ENCODE measurements around the gene RERE.
"Not testable (repeated sequence)": the region's sequence is repeated elsewhere in the genome, so short reads cannot be mapped to it uniquely, and the experiment has no call there.

The RERE gene

DNA sequence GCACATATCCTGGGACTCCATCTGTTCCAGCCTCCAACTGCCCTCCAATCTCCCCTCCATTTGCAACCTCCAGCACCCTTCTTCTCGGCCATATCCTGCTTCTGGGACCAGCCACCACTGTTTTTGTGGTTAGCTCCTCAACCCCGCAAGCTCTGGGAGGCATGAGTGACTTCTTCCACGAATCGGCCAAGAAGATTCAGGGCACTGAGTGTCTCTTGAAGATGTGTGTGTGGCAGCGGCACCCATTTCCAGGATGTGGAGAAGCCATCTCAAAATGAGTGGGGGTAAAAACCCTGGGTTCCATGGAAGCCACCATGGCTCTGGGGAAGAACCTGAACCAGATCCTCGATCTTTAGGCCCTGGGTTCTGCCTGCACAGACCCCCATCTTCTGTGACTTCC, 304.9 kb downstream of the RERE start:
- DNase-seq (ENCODE audit: low spot score): no peak

DNA sequence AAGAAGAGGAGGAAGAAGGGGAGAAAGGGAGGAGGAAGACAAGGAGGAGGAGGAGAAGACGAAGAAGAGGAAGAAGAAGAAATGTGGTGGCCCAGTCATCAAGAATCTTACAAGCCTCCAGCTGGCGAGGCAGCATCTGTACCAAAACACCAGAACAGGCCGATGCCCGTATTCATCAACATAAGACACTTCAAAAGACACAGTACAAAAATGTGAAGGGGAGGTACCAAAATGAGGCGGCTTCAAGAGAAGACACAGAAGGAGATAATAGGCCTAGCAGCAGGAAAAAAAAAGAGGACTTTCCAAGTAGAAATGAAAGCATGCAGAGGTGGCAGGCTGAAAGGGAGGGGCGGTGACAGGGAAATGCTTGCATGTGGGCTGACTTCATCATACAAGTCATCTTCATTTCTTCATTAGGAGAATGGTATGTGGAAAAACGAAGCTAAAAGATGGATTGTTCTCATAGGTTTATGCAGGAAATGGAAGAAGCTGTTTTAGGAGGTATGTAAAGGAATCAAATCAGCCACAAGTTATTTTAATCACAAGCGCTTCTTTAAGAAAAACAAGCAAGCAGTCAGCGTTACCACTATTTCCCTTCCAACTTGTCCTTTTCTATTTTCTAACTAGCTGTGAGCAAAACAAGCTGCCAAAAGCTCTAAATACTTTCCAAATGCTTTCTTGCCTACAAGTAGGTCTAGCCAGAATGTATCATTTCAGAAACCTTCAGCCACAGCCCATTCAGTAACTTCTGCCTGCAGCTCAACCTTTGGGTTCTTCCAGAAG, 307.2 kb downstream of the RERE start:
- no peak for DNase-seq (ENCODE audit: low spot score)

DNA sequence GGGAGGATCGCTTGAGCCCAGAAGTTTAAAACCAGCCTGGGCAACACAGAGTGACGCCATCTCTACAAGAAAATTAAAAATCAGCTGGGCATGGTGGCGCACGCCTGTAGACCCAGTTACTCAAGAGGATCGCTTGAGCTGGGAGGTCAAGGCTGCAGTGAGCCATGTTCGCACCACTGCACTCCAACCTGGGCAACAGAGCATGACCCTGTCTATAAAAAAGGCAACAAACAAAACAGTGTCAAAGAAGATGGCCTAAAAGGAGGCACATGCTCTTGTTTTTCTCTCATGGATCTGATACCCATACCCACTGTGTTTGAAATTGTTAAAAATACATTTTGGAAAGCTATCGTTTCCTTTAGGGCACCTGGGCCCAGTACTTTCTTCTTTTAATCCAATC, 307.9 kb downstream of the RERE start:
- no peak for DNase-seq (ENCODE audit: low spot score)

DNA sequence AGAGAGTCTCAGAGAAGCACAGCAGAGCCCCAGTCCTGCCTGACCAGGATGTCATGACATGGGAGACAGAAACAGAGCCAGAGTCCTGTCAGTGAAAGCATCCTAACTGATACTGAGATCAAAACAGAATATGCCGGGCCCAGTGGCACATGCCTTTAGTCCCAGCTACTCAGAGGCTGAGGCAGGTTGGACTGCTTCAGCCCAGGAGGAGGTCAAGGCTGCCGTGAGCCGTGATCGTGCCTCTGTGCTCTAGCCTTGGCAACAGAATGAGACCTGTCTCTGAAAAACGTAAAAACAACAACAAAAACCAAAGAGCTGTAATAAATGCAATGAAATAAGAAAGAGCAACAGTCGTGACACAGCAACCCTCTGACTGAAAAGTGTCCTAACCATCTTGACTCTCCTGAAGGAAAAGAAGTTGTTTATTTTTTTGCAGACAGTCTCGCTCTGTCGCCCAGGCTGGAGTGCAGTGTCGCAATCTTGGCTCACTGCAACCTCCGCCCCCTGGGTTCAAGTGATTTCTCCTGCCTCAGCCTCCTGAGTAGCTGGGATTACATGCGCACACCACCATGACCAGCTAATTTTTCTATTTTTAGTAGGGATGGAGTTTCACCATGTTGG, 310.3 kb downstream of the RERE start:
- no peak for DNase-seq (ENCODE audit: low spot score)

DNA sequence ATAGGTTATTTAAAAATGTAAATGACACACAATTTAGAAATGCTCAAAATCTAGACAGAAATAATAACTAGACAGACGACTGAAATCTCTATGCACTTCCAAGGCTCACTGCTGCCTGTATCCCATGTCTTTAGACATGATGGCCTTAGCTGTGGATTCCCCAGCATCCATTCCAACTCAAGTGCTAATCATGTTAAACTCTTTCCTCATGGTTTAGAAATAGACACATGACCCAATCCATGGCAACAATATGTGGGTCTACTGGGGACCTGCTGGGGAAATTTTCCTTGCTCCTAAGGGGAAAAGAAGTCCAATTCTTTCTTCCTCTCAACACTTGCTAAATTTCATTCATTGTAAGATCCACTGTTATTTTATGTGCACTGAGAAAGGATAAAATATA, 311.0 kb downstream of the RERE start:
- DNase-seq (ENCODE audit: low spot score): no peak

DNA sequence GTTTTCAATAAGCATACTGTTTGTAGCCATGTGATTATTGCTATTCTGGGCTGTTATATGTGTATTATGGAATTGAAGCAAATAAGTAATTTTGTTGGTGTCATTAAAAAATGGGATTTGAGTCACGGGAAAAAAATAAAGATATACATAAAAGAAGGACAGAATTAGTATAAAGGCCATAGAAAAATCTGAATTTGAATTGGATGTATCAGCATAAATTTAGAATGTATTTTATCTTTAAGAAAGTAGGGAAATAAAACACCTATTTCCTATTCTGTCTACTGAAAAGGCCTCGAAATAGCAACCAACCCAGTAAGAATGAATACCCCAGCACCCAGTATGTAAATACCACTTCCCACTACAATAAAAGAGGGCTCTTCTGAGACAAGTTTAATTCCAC, 313.6 kb downstream of the RERE start:
- no peak for DNase-seq (ENCODE audit: low spot score)

DNA sequence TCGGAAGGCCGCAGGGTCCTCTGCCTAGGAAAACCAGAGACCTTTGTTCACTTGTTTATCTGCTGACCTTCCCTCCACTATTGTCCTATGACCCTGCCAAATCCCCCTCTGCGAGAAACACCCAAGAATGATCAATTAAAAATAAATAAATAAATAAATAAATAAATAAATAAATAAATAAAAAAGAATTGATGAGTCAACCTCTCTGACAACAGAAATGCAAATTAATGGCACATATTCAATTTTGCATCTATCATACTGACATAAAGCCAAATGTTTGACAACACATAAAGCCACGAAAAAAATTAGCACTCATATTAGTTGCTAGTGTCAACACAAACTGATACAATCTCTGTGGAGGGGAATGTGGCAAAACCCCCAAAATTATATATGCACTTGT, 314.5 kb downstream of the RERE start:
- not testable (repeated sequence) for DNase-seq (ENCODE audit: low spot score)

DNA sequence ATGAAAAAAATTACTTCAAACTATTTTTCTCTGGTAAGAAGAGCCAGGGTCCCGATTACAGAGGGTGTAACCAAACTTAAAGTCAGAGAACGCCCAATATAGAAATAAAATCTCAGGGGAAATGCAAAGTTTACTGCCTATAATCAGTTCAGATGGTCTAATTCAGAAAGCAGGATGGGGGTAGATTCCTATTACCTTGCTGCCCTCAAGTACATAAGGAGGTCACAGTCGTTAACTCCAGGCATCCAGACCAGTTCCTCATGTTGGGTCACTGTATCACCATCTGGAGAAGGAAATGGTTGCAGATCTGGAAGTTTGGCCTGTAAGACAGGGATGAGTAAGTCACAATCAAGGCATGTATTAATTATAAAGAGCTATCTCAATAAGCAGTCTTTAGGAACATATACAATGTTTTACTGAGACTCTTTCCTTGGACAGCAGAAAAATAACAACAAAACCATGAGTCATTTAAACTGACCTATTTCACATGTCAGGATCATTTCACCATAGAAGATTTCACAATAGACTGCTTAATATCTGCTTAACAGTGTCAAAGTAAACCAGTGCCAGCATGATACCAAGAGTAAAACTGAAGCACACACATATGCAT, 320.1 kb downstream of the RERE start:
- no peak for DNase-seq (ENCODE audit: low spot score)

DNA sequence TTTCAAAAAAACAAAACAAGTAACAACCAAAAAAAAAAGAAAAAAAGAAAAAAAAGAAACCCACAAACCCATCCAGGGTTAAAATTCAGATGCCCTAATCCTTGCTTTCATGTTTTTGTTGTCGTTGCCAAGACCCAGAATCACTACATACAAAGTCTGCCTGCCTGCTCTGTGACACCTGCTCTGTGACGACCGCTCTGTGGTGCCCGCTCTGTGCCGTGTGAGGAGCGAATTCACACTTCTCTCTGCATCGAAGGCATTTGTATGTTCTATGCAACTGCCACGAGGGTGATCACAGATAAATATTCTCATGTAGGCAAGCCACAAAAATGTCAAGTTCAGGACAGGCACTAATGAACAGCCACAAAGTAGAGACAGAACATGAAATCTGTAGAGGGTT, 321.0 kb downstream of the RERE start:
- DNase-seq (ENCODE audit: low spot score): no peak

DNA sequence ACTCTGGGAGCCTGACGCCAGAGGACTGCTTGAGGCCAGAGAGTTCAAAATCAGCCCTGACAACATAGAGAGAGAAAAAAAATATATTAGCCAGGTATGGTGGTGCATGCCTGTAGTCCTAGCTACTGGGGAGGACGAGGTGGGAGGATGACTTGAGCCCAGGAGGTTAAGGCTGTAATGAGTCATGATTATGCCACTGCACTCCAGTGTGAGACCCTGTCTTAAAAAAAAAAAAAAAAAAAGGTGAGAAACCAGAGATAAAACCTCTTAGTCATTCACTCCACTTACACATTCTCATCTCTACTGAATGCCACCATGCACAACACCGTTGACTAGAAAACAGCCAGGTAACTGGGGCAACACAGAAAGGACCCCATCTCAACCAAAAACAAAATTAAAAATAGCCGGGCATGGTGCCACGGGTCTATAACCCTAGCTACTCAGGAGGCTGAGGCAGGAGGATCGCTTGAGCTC, 321.5 kb downstream of the RERE start:
- DNase-seq (ENCODE audit: low spot score): no peak

DNA sequence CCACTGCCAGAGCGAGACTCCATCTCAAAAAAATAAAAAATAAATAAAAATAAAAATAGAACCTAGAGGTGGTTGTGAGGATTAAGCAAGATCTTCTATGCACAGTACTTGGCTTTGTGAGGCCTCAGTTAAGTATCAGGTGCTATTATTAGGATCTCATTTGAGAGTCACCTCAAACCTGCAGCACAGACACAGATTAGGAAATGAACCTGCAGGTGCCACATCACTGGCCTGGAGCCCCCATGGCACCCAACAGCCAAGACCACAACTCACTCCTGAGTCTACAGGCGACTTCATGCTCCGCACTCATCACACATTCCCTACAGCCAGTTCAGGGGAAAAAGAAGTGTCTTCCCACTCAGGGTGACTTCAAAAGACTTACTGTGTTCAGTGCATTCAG, 322.8 kb downstream of the RERE start:
- DNase-seq (ENCODE audit: low spot score): no peak

DNA sequence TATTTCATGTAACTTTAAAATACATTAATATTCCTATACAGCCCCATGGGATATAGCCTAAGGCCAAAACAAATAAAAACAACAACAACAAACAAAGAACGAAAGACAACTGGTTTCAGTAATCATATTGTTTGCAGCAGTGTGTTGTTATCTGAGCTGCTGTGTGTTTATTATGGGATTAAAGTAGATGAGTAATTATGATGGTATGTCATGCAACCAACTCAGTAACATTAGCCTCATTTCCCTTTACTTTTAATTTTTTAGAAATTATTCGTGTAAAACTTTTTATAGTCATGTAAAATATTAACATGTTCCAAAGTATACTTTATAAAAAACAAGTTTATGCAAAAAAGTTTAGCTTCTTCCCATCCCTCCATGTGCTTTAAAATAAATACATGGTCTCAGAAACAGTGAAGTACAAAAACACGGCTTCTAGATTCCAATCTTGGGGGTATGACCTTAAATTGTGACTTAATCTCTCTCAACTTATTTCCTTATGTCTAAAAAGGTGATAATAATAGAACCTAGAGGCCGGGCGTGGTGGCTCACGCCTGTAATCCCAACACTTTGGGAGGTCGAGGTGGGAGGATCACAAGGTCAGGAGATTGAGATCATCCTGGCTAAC, 323.4 kb downstream of the RERE start:
- no peak for DNase-seq (ENCODE audit: low spot score)

DNA sequence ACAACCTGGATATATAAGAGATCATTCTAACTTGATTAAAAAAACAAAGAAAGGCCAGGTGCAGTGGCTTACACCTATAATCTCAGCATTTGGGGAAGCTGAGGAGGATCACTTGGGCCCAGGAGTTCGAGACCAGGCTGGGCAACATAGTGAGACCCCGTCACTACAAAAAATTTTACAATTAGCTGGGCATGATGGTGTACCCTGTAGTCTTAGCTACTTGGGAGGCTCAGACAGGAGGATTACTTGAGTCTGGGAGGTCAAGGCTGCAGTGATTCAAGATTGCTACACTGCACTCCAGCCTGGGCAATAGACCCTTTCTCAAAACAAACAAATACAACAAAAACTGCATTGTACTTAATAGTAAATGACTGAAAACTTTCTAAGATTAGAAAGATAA, 330.2 kb downstream of the RERE start:
- DNase-seq (ENCODE audit: low spot score): no peak

DNA sequence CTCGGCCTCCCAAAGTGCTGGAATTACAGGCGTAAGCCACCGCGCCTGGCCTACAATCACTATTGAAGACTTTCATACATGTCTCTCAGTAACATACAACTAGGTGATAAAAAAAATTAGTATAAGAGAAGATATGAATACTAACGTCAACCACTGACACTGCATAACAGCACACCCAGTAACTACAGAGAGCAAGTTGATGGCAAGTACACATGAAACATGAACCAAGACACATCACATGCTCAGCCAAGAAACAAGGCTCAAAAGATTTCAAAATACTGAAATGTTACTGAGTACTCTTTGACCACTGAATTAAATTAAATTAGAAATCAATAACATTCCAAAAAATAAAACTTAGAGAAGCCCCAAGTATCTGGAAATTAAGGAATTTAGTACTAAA, 331.4 kb downstream of the RERE start:
- no peak for DNase-seq (ENCODE audit: low spot score)

DNA sequence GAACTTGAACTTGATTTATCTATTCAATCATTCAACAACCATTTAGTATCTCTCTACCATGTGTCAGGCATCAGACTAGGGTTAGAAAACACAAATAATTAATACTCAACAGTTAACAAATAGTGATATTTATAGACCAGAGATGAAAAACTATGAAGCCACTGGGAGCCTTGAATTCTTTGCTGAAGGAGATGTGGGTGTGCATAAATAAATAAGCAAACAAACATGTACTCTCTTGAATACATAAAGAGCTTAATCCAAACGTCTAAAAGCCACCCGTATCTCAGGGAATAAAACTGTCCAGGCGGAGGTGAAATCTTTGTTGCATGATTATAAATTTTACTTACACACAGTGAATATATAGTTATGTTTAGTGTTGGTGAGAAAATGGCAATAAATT, 333.9 kb downstream of the RERE start:
- DNase-seq (ENCODE audit: low spot score): no peak

DNA sequence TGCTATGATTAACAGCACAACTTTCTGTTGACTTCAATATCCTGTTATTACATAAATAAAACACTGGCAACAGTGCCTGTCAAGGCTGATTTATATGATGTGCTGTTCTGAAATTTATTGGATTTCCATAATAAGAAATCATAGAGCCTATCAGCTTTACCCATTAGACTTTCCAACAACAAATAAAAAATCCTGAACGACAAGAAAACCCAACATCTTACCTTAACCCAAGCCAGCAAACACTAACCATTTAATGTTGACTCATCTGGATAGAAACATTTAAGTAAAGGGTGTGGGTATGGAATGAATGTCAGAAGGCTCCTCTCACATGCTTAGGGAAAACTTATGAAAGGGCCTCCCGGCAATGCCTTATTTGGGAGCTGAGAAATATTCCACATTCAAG, 334.5 kb downstream of the RERE start:
- DNase-seq (ENCODE audit: low spot score): no peak

DNA sequence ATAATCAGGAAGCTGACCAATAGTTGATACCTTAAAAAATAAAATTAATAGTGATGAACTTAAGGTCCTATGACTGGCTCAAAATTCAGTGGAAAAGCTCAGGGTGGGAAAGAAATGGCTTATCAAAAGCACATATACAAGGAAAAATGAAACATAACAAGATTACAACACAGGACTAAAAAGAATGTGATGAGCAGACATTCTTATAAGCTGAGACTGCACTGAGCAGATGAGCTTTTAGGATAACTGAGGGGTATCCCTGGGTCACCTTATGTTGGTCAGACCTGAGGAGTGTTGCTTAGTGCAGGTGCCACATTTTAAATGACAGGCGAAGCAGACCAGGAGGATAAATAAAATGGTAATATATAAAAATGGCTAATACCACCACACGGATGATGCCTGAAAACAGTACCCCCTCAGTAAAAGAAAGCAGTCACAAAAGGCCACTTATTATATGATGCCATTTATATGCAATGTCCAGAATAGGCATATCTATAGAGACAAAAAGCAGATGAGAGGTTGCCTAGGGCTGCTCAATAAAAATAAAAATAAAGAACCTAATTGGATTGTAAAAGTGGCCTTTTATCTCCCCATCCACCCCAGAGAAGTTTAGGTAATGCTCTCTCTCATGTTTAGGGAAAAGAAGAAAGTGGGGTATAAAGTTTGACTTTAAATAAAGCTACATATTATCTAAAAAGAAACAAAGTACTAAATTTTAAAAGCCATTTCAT, 335.6 kb downstream of the RERE start:
- DNase-seq (ENCODE audit: low spot score): no peak

DNA sequence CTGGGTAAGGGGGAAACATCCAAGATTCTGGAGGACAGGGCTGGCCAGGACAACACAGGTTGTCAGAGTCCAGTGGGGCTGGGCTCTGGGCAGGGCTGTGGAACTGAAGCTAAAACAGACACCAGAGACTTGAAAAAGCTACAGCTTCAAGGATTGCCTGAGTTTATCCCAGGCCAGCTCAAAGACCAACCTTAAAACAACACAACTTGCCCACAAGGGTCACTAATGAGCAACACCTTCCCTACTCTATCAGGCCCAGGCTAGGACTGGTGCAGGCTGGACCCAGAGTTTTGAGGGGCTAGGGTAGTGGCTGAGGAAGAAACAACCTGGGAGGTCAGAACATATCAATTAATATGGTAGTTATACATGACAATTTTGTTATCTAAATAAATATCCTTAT, 338.9 kb downstream of the RERE start:
- DNase-seq (ENCODE audit: low spot score): no peak

DNA sequence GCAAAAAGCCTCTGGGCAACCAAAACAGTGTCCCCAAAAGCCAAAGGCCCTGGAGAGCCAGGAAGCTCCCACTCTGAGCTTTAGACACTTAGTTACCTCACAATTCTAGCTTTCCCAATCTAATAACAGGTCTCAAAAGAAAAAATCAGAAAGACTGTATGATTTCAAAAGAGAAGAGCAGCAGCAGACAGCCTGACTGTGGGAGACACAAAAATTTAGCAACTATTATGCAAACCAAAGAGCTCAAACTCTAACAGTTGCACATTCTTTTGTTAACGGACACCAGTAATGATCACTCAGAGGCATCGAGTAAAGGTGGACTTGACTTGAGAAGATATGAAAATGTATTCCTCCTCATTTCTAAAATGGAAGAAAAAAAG, 339.5 kb downstream of the RERE start:
- DNase-seq (ENCODE audit: low spot score): no peak

DNA sequence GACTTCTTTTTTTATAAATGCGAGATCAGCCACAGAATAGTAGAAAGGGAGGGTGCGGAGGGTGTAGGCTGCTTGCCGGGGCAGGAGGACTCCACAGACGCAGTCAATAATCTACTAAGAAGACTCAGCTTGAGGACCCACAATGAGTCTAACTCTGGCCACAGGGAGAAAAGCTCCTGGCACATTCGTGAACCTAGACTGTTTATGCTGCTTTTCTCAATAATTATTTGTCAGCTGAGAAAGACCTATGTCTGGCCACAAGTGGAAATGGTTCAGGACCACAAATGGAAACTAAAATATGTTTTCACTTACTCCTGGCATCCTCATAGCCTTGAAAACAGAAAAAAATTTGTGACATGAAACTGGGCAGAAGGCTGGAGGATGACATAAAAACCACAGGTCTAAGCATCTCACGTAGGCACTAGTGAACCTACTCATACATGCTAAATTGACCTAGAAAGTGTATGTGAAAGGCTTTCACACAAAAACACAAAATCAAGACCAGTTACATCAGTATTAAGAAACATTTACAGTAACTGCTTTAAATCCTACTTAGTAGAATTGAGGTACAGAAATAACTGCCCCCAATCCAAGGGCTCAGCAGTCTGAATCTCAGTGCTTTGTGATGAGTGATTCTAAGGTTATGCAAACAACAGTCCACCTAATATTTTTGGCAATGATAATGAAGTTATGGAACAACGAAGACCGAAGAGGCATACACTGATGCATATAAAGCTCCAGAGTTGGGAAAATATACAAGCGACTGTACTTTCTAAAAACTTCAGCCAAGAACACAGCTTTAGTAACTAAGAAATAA, 340.1 kb downstream of the RERE start:
- no peak for DNase-seq (ENCODE audit: low spot score)

DNA sequence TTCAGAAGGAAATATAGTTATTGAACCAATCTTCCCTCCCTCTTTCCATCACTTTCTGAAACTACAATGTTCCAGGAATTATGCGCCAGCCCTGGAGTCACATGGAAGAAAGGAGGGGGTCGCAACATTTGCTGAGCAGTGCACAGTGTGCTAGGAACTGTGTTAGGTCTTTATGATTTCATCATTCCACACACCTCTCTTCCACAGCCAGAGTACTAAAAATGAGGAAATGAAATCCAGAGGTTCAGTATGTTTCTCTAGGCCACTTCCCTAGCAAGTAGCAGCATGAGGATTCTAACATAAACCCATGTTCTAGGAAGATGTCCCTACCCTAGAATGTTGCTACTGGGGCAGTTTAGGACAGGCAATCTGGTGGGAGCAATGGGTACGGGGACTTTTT, 341.4 kb downstream of the RERE start:
- DNase-seq (ENCODE audit: low spot score): no peak

DNA sequence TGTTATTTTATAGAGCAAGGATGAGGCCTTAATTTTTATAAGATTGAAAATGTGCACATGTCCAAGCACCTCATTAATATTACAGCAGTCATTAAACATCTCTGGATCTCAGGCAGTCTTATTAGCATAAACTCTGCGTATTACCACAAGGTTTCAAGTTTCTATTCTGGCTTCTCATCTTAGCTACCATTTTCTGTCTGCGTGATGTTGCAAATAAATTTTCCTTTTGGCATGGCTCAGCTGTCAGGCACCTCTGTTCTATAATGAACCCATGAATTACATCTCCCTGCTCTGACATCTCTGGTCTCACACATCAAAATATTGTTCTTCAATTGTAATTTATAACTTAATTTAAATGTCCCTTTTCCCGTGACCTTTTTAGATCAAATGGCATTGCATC, 343.1 kb downstream of the RERE start:
- no peak for DNase-seq (ENCODE audit: low spot score)

All from left forelimb (tissue), 1 donor.